ENCODE results near the gene TMEM52B.
A peak's percentile ranks its signal among the peaks of the same experiment; 100 is the strongest.

The TMEM52B gene

DNA sequence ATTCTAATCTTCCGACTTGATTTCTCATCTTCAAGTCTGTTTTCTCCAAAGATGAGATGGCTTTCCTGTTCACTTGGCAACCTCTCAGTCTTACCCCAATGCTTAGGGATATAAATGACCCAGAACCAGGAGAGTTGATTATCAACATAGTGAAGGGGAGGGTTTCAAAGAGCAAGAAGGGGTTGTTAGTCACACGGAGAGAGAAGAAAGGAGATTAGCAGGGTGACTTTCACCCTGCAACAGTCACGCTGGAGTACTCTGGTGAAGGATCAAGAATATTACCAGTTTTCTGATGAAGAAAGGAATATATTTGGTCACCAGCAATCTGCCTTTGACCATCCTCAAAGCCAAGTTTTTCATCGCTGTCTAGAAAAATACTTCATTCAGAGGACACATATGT lies at the start of gene TMEM52B:
Gene TMEM52B, plus strand, starts transcription at position 212 of the 400 bp plus-strand sequence. CDS start 543 bp downstream, outside the sequence.
- no peak for DNase-seq

DNA sequence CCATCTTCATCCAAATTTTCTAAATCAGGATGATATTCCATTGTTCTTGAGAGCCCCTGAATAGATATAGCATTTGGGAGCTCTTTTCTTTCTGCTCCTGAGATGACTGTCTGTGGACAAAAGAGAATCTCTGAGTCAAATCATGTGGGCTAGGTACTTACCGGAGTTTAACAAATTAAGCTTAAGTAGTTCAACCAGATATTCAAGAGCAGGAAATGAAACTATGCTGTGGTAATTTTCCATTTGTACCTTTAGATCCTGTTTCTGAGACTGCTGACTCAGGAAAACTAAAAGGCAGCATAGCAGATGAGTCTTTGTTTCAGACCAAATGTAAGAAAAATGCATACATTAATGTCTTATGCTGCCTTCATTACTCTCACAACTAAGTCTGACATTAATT lies 48.8 kb upstream of the TMEM52B start, which contains the start of gene CLEC7A:
Gene CLEC7A, minus strand, starts transcription at position 158 of the 400 bp plus-strand sequence. Its CDS starts 117 bp downstream, at position 41.
- no peak for DNase-seq

DNA sequence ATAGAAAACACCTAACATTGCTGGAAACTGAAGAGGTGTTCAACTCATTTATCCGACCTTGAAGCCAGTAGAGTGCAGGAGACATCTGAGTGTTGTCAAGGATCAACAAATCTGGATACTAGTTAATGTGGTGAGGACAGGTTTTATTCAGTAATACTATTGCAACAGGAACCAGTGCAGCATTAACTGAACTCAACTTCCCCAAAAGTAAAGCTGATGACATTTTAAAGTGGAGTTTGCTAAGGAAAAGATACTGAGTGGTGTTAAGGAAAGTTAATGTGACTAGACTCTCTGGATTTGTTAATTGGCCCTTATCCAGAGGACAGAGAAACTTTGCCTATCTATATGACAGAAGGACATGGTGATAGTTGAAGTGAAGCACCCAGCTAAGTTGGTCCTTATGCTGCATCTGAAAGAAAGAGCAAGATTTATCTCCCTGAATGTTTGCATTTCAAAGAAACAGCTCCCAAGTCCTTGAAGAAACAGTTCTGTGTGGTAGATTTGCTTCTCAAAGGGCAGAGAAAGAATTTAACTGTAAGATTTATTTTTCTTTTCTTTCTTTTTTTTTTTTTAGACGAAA lies 47.6 kb upstream of the TMEM52B start:
- DNase-seq = no peak

DNA sequence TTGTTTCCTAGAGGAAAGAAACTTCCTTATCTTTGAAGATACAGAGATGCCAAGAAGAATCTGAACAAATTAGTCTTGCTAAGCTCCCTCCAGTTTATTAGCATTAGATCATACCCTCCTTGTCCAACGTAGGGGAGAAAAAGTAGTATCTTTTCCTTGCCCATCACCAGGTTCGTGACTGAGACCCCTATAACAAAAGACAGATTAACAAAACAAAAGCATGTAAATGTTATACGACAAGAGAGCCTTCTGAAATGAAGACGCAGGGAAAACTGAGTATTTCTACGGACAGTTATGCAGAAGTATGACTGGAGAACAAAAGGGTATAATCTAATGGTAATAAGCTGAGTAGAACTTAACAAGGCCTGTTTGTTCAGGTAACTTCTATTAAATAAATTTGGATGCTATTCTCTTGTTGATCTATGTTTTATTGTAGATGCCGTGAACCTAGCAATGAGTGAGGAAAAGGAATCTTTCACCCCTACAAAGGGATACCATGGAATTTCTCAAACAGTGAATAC lies 45.9 kb upstream of the TMEM52B start:
- DNase-seq = no peak

DNA sequence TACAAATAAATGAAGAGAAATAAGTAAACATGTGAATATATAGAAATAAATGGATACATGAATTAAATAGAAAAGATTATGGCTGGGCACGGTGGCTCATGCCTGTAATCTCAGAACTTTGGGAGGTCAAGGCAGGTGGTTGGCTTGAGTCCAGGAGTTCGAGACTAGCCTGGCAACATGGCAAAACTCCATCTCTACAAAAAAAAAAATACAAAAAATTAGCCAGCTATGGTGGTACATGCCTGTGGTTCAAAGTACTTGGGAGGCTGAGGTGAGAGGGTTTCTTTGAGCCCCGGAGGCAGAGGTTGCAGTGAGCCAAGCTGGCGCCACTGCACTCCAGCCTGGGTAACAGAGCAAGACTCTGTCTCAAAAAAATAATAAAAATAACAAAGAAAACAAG lies 43.7 kb upstream of the TMEM52B start:
- DNase-seq = no peak

DNA sequence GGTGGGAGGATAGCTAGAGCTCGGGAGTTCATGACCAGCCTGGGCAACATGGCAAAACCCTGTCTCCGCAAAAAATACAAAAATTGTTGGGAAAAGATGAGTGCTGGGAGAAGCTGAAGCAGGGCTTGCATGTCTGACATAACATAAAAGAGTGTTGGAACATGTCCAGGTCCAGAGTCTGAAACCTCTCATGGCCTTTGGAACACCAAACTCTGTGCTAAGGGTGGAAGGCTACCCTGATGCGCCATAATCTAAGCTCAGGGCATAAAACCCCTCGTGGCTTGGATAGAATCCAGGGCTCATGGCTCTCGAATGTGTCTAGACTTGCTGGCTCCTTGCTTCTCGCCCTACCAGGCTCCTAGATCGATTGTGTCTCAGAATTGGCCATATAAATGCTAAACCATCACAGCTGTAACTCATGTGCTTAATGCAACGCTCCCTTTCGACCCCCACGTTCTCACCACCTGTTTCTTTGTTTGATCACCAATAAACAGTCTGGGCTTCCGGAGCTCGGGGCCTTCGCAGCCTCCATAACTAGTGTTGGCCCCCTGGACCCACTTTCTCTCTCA lies 42.1 kb upstream of the TMEM52B start:
- no peak for DNase-seq

DNA sequence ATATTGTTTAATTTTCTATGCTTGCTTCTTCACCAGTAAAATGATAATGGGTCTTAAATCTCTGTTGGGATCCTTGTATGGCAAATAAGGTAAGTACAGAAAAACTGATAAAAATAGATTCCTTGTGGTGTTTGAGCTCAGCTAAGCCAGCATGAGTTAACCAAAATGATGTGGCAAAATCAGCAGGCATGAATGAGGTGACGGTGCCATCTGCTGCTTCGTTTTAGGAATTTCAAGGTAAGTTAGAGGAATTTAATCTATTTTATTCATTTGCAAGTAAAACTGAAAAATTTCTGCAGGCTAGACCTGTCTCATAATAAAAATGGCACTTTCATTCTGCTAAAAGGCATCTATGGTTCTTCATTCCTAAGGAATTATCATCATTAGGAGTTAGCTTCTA lies 38.8 kb upstream of the TMEM52B start:
- peak; percentile 51 for DNase-seq

DNA sequence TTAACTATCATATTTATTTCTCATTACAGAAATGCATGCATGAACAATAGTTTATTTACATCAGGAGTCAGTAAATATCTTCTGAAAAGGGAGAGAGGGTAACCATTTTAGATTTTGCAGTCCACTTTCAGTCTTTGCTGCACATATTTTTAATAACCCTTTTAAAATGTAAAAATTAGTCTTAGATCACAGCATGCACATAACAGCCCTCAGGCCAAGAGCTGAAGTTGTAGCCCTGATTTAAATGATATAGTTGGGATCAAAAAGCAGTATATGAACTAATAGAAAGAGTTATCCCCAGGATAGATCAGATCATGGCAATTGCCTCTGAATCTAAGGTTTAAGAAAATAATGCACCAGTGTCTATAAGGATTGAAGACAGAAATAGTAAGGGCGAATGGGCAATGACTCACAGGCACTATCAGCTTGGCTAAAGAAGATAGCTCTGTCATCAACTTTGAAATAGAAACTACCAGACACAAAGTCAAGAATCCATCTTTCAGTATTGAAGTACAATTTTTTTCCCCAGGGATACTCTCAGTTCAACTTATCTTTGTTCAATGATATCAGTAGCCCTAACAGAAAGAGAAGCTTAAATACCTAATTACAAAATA lies 35.7 kb upstream of the TMEM52B start:
- no peak for DNase-seq

DNA sequence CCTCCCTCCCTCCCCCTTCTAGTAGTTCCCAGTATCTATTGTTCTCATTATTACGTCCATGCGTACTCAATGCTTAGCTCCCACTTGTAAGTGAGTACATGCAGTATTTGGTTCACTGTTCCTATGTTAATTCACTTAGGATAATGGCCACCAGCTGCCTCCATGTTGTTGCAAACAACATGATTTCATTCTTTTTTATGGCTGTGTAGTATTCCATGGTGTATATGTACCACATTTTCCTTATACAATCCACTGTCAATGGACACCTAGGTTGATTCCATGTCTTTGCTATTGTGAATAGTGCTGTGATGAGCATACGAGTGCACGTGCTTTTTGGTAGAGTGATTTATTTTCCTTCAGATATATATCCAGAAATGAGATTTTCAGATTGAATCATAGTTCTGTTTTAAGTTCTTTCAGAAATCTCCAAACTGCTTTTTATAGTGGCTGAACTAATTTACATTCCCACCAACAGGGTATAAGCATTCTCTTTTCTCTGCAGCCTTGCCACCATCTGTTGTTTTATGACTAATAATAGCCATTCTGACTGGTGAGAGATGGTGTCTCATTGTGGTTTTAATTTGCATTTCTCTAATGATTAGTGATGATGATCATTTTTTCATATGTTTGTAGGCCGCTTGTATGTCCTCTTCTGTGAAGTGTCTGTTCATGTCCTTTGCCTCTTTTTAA lies 31.0 kb upstream of the TMEM52B start:
- DNase-seq = no peak

DNA sequence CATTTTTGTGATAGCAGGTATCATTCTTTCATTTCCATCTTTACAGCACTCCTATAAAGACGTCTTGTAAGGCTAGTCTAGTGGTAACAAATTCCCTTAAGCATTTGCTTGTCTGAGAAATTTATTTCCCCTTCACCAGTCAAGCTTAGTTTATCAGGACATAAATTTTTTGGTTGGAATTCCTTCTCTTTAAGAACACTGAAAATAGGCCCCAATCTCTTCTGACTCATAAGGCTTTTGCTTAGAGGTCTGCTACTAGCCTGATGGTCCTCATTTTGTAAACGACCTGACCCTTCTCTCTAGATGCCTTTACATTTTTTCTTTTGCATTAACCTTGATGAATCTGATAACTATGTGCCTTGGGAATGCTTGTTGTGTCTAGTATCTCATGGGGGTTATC lies 27.2 kb upstream of the TMEM52B start:
- DNase-seq = no peak

DNA sequence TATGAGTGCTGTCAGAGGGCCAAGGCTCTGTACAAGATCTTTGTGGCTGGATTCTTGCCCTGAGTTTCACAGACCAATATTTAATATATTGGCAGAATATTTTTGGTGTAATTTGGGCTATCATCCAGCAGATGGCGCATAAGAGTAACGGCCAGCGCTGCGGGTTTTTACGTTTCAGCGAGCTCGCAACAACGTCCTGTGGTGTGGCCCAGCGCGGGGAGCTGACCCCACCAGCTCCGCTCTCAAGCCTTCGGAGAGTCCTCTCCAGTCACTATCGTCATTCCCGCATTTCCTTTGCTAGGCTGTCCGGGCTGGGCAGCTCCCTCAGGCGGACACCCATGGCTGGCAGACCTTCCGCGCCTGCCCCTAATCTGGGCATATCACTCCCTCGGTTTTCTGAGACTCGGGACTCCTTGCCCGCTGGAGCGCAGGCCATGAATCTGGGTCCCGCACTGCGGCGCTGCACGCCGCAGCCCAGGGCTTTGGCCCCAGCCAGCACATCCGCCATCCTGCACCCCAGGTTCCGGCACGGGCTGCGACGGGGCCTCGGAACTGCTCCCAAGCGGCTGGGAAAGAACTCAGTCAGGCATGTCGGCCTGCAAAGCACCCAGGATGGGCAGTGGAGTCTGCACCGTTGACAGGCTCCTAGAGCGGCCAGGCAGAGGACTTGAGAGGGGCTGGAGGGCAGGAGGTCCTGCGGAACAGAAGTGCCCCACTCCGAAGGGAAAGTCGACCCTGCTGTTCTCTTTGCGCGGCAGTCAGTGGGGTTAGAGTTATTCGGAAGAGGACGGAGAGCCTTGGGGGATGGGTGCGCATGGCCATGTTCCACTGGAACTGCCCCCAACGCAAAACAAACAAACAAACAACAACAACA lies 25.3 kb upstream of the TMEM52B start:
- DNase-seq = peak; percentile 64

DNA sequence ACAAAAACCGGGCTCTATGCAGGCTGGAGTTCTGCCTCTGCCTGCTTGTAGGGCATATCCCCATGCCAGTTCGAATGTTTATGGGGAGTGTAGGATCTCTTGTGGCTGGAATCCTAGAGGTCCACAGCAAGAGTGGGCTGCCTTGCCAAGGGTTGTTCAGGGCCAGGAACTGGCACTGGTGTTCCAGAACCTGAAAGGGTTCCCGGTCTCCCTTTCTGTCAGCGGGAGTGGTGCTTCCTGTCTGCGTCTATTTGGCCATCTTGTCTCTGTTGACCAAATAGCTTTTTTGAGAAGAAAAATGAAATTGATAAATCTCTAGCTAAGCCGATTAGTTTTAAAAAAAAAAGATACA lies 24.7 kb upstream of the TMEM52B start:
- no peak for DNase-seq

DNA sequence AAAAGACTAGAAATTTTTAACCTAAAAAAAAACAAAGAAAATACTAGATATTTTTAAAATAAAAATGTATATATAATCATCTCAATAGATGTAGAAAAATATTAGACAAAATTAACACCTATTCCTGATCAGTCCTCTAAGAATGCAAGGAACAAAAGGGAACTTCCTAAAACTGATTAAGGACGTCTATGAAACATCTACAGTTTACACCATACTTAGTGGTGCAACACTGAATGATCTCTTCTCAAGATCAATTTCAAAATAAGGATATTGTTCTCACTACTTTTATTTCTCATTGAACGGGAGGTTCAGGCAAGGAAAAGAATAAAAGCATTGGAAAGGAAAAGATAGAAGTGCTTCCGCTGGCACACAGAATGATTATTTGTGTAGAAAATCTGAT lies 22.9 kb upstream of the TMEM52B start:
- no peak for DNase-seq

DNA sequence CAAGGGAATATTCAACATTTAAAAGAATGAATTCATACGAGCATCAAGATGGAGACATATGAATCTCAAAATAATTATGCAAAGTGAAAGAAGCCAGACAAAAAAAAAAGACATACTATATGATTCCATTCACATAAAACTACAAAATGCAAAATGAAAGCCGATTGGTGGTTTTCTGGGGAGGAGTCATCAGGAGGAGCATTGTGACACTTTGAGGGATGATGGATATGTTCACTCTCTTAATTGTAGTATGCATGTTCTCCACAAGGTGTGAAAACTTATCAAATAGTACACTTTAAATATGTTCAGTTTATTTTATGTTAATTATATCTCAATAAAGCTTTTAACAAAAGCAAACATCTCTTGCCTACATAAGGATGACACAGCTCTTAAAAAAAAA lies 20.4 kb upstream of the TMEM52B start:
- DNase-seq = no peak

DNA sequence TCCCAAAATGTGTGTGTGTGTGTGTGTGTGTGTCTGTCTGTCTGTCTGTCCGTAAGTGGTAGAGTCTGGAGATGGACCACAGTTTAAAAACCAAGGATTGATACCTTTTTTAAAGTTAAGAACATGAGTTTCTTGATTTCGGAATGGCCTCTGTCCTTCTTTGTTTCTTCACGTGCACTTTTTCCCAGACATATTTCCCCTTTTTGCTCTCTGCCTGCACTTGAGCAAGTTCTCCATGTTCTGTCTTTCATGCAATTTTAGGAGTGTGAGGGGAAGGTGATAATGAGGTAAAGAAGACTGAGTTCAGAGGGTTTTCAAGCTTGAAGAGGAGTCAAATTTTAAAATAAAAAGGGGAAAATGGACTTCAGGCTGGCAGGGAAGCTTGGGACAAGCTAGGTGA lies 19.6 kb upstream of the TMEM52B start:
- DNase-seq = no peak

DNA sequence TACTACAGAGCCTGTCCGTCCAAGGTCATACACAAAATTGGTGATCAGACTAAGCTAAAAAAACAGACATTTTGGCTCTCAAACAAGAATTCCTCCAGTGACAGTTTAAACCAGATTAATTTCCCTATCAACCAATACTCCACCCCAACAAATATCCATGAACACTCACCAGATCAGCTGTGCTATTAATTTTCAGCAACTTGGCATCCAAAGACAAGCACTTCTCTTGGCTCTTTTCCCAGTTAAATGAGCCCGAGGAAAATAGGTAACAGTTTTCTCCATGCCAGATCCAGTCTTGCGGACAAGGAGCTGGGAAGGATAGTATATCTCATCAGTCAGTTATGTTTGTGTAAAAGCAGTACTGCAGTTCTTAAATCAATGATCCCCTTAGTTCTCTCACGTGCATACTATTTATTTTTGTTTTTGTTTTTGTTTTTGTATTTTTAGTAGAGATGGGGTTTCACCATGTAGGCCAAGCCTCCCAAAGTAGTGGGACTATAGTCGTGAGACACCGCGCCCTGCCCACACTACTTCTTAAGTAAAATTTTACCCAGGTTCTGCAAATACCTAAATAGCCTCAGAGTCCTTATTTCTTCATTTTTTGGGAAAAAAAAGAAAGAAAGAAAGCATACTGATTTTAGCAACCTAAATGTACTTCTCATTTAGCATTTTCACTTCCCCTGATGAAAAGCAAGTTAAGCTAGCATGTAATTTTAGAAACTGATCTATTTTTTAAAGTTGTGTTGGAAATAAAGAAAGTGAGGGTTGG lies 18.0 kb upstream of the TMEM52B start:
- DNase-seq = no peak

DNA sequence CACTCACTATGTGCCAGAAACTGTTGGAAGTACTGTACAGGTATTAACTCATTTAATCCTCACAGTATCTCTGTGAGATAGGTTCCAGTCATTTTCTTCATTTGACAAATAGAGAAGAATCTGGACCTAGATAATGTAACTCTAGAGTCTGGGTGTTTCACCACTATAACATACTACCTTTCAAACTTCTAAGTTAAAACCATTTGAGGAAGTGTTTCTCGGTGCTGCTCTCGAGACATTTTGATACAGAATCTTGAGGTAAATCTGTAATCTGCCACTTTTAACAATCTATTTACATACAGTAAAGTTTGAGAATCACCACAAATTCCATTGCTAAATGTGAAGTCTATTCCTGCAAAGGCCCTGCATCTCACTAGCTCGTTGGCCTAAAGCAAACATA lies 15.7 kb upstream of the TMEM52B start:
- DNase-seq = no peak

DNA sequence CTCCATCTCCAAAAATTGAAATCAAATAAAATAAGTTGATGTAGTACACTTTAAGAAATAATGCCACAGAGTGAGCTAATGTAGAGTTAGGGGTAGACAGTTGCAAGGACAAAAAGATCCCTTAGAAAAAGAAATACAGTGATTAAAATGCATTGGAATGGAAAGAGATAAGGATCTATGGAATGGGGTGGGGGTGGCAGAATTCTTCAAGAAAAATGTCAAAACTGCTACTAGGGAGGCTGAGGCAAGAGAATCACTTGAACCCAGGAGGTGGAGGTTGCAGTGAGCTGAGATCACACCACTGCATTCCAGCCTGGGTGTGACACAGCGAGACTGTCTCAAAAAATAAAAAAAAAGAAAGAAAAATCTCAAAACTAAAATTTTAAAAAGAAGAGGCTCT lies 13.4 kb upstream of the TMEM52B start:
- no peak for DNase-seq

DNA sequence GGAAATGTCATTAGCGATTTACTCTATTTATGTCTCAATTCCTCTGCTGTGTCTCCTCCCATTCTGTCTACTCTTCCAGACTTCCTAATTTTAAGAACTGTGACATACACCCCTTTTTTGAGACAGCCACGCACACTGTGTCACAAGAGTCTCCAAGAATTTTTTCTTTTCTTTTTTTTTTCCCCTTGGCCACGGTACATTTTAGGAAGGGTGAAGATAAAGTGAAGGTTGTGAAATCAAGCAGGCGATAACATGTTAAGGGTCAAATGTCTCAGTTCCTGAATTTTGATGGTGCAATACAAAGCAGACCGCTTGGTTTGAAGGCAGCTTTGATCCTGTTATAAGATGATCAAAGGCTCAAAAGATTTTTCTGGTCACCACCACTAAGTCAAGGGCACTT lies 11.2 kb upstream of the TMEM52B start:
- DNase-seq = no peak

DNA sequence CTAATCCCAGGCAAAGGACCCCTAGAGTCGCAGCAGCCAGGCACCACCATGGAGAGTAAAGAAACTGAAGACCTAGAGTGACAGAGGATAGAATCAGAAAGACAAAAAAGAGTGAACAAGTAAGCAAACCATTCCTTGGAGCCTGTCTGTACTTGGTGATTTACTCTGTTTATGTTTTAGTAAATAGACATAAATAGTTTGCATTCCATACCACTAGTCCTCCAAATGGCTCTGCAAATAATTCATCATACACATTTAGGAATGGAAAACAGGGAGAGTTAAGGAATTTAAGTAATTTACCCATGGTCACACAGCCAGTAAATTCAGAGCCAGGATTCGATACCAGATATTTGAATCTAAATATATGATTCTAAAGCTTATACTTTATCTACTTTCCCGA lies 9.7 kb upstream of the TMEM52B start:
- DNase-seq = no peak

DNA sequence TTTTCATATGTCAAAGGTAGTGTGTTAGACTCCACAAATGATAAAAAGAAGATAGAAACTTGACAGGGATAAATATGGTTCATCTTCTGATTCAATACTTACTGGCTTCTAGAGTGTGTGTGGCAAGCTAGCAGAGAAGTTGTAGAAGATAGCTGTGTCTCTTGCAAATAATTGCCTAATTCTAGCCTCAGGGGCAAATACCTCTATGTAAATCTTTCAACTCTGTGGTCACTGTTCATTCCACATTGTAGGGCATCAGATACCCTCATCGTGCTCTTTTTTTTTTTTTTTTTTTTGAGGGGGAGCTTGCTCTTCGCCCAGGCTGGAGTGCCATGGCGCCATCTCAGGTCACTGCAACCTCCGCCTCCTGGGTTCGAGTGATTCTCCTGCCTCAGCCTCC lies 8.6 kb upstream of the TMEM52B start:
- DNase-seq = no peak

All from CD4-positive, alpha-beta T cell treated with Interleukin-17A for 4 hours (primary cell).